Spleen (tissue), 7 donors: Measurements from ENCODE around the gene ROR1.

Experiments
- POLR2A ChIP-seq, 3 donors: fragments of 450-650 bp; IDR thresholded peaks; one replicate each; pipeline ENCODE4 v1.5.1; 2017; ENCODE audit warnings: antibody characterized with exemption in 3 of 3, mild to moderate bottlenecking in 1 of 3
- POLR2AphosphoS5 ChIP-seq, 3 donors: sonication (generic); formaldehyde crosslinking; IDR thresholded peaks; one replicate each; pipeline ENCODE4 v1.5.1; 2017; ENCODE audit warnings: antibody characterized with exemption in 3 of 3
- TF ChIP-seq, protein P1 (sequence below), 11 experiments: fragments of 200-600 bp in 7 of 11; fragments of 450-650 bp in 4 of 11; sonication (generic) in 4 of 11; IDR thresholded peaks in 8 of 11; conservative IDR thresholded peaks in 3 of 11; 1 replicate in 7 of 11; 2 replicates in 4 of 11; pipeline versions ENCODE4 v1.4.0 to v1.8.0; 2016 to 2021; ENCODE audit warnings: antibody characterized with exemption in 11 of 11, inconsistent platforms in 4 of 11, mild to moderate bottlenecking in 1 of 11
- donor health status: DM: no; HTN: no; CAD: no; lungs with moderate emphysema.
- donor health status: DM: no; HTN: no; CAD: no.
- donor health status: DM: no; HTN: no; CAD: no.

DNA sequence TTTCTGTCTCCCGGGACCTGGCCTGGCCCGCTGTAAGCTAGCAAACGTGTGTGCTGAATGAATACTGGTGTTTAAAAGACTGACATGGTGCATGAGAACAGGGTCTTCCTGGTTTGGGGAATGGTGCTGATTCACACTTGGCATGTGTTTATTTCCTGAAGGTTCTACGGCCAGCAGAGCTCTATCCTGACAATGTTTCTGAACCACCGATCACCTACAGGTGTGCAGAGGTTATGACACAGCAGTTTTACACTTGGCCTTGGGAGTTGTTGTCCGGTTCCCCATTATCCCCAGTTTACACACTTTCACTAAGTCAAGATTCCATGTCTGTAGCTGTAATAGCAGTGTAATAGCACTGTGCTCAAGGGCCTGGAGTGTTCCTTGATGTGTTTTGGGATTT, 127.3 kb downstream of the ROR1 start:
- TF ChIP-seq, protein P1, sequence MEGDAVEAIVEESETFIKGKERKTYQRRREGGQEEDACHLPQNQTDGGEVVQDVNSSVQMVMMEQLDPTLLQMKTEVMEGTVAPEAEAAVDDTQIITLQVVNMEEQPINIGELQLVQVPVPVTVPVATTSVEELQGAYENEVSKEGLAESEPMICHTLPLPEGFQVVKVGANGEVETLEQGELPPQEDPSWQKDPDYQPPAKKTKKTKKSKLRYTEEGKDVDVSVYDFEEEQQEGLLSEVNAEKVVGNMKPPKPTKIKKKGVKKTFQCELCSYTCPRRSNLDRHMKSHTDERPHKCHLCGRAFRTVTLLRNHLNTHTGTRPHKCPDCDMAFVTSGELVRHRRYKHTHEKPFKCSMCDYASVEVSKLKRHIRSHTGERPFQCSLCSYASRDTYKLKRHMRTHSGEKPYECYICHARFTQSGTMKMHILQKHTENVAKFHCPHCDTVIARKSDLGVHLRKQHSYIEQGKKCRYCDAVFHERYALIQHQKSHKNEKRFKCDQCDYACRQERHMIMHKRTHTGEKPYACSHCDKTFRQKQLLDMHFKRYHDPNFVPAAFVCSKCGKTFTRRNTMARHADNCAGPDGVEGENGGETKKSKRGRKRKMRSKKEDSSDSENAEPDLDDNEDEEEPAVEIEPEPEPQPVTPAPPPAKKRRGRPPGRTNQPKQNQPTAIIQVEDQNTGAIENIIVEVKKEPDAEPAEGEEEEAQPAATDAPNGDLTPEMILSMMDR (IDR thresholded peaks at IDR 0.05 in 8 of 11, conservative IDR thresholded peaks at IDR 0.05 in 3 of 11): no peak
- TF ChIP-seq POLR2A (IDR thresholded peaks at IDR 0.05) (no peak), POLR2AphosphoS5 (IDR thresholded peaks at IDR 0.05) (no peak)
